GM18498 (cell line): ENCODE measurements around the gene NFIB.

ENCODE experiments used
- ATAC-seq: cut with Tn5 transposase; IDR thresholded peaks from one replicate; pipeline ENCODE4 v1.9.1; 2021; ENCODE audit warnings: mild to moderate bottlenecking, moderate library complexity; ENCODE audit not compliant: unreplicated experiment

Gene NFIB

GRCh38 chr9:14084867-14085266, 229.1 kb downstream of the NFIB start:
- ATAC-seq, result no peak

GRCh38 chr9:14083366-14083765, 230.6 kb downstream of the NFIB start:
- ATAC-seq, result no peak

GRCh38 chr9:14082732-14083131, 231.2 kb downstream of the NFIB start:
- ATAC-seq, result no peak

- ATAC-seq, result no peak
These were observed 232.2 kb downstream of the NFIB start for GRCh38 chr9:14081745-14082144.

GRCh38 chr9:14080959-14081542, 232.9 kb downstream of the NFIB start:
- ATAC-seq, result no peak

GRCh38 chr9:14079440-14079839, 234.5 kb downstream of the NFIB start:
- no peak for ATAC-seq

GRCh38 chr9:14077672-14078071, 236.3 kb downstream of the NFIB start:
- ATAC-seq, result no peak

- ATAC-seq, result no peak
These were observed 238.7 kb downstream of the NFIB start for GRCh38 chr9:14075218-14075617.

- no peak for ATAC-seq
These were observed 241.1 kb downstream of the NFIB start for GRCh38 chr9:14072850-14073249.

- no peak for ATAC-seq
These were observed 242.5 kb downstream of the NFIB start for GRCh38 chr9:14071484-14071883.

- no peak for ATAC-seq
These were observed 245.3 kb downstream of the NFIB start for GRCh38 chr9:14068690-14069089.

GRCh38 chr9:14066831-14067230, 247.1 kb downstream of the NFIB start:
- ATAC-seq, result no peak

- no peak for ATAC-seq
These were observed 247.9 kb downstream of the NFIB start for GRCh38 chr9:14066032-14066431.

GRCh38 chr9:14064940-14065339, 249.0 kb downstream of the NFIB start:
- ATAC-seq, result no peak

- no peak for ATAC-seq
These were observed 250.2 kb downstream of the NFIB start for GRCh38 chr9:14063756-14064155.

GRCh38 chr9:14062586-14063221, 251.2 kb downstream of the NFIB start:
- ATAC-seq, result no peak

- ATAC-seq, result no peak
These were observed 251.9 kb downstream of the NFIB start for GRCh38 chr9:14061936-14062585.

- ATAC-seq, result no peak
These were observed 255.6 kb downstream of the NFIB start for GRCh38 chr9:14058325-14058688.

GRCh38 chr9:14057368-14058324, 256.3 kb downstream of the NFIB start:
- ATAC-seq, result no peak

GRCh38 chr9:14056316-14056861, 257.6 kb downstream of the NFIB start:
- no peak for ATAC-seq

- ATAC-seq, result no peak
These were observed 259.8 kb downstream of the NFIB start for GRCh38 chr9:14054096-14054495.
